Cardiac muscle cell (in vitro differentiated cells and primary cell): Measurements from ENCODE around the gene FGFR1OP2. TPM values are rescaled to one million over a fixed set of nuclear protein-coding genes. Genes with fewer than 3 reads are reported as not detected.
A peak's percentile ranks its signal among the peaks of the same experiment; 100 is the strongest.

Source experiments
- DNase-seq, 2 donors: peaks; one replicate each; pipeline versions ENCODE4 v3.0.0 to v3.0.0-alpha.2; 2010 to 2017; ENCODE audit warnings: low read depth in 1 of 2, low spot score in 1 of 2
- H3K27ac ChIP-seq: fragments of 200-600 bp; sonication (generic); 2 replicates; pipeline ENCODE4 v1.5.1; 2016
- H3K27me3 ChIP-seq: fragments of 200-600 bp; sonication (generic); 2 replicates; pipeline ENCODE4 v1.6.0; 2016; ENCODE audit warnings: control low read depth
- H3K36me3 ChIP-seq: fragments of 200-600 bp; sonication (generic); 2 replicates; pipeline ENCODE4 v1.5.1; 2016; ENCODE audit warnings: control low read depth
- H3K4me1 ChIP-seq: fragments of 200-600 bp; sonication (generic); 2 replicates; pipeline ENCODE4 v1.8.1; 2017; ENCODE audit warnings: low read depth, mild to moderate bottlenecking, mixed run types
- H3K4me3 ChIP-seq: fragments of 200-600 bp; sonication (generic); 2 replicates; pipeline ENCODE4 v1.5.1; 2016; ENCODE audit warnings: mild to moderate bottlenecking
- H3K9me3 ChIP-seq: fragments of 200-600 bp; sonication (generic); 2 replicates; pipeline ENCODE4 v1.5.1; 2017; ENCODE audit warnings: low read depth, mild to moderate bottlenecking, control low read depth
- CTCF ChIP-seq: IDR thresholded peaks from 2 replicates; pipeline ENCODE4 v1.5.1; 2012; ENCODE audit warnings: low read depth, mild to moderate bottlenecking, low read length
- polyA plus RNA-seq: library from polyadenylated mRNA; unstranded; fragments of >200 nt; fragmentation: Nextera tagmentation; extraction: Ambion mirVana; gene quantifications from 2 replicates; pipeline ENCODE4 v1.2.1, GENCODE V29; 2016
- total RNA-seq: library from RNA; depleted of rRNA; stranded (reverse); fragments of >200 nt; gene quantifications from 2 replicates; pipeline ENCODE4 v1.2.3, GENCODE V29; 2016

FGFR1OP2 gene
- total and polyA plus RNA-seq, 2 experiments from 2014 or later, result 27.4 to 59.1 TPM

- H3K27me3 ChIP-seq, result no peaks in the 10 kb centered on the region
- H3K4me3 ChIP-seq, result no peak overlapping the region
- no peak for TF ChIP-seq CTCF
- H3K4me1 ChIP-seq, result peaks cover 5% of the 10 kb centered on the region
- no peaks in the 10 kb centered on the region for H3K9me3 ChIP-seq
- H3K36me3 ChIP-seq, result no peaks in the 10 kb centered on the region
- no peak overlapping the region for H3K27ac ChIP-seq
- no peak for DNase-seq
Observed at GRCh38 chr12:27012239-27012981, 74.1 kb downstream of the FGFR1OP2 start.

GRCh38 chr12:27012982-27013255, 74.6 kb downstream of the FGFR1OP2 start:
- peak overlapping the region; percentile 51 for H3K4me3 ChIP-seq
- H3K36me3 ChIP-seq, result no peaks in the 10 kb centered on the region

GRCh38 chr12:27013611-27014084, 75.4 kb downstream of the FGFR1OP2 start:
- Histone ChIP-seq H3K4me1 (peaks cover 16% of the 10 kb centered on the region), H3K9me3 (no peaks in the 10 kb centered on the region), H3K27ac (no peak overlapping the region), H3K4me3 (peak overlapping the region; percentile 51), H3K36me3 (no peaks in the 10 kb centered on the region), H3K27me3 (no peaks in the 10 kb centered on the region)
- peak; percentile 32 to 45 for DNase-seq
- no peak for TF ChIP-seq CTCF

More at GRCh38 chr12:27012982-27013255, 74.6 kb downstream of the FGFR1OP2 start:
- no peaks in the 10 kb centered on the region for H3K27me3 ChIP-seq
- TF ChIP-seq CTCF, result no peak
- no peak overlapping the region for H3K27ac ChIP-seq
- no peaks in the 10 kb centered on the region for H3K9me3 ChIP-seq
- DNase-seq, result no peak
- H3K4me1 ChIP-seq, result peaks cover 10% of the 10 kb centered on the region

GRCh38 chr12:27014085-27014858, 76.0 kb downstream of the FGFR1OP2 start, which contains the start of gene TM7SF3:
Gene TM7SF3 (minus strand): TSS chr12:27014384. CDS start chr12:27014168, 216 bp downstream.
- peak; percentile 96 for TF ChIP-seq CTCF
- H3K27me3 ChIP-seq, result no peaks in the 10 kb centered on the region
- H3K9me3 ChIP-seq, result no peaks in the 10 kb centered on the region

GRCh38 chr12:27014859-27015729, 76.8 kb downstream of the FGFR1OP2 start:
- Histone ChIP-seq H3K4me1 (peaks cover 16% of the 10 kb centered on the region), H3K36me3 (no peaks in the 10 kb centered on the region), H3K4me3 (no peak overlapping the region), H3K9me3 (no peaks in the 10 kb centered on the region), H3K27me3 (no peaks in the 10 kb centered on the region), H3K27ac (peak overlapping the region; percentile 54)
- DNase-seq, result no peak
- TF ChIP-seq CTCF, result no peak

More at GRCh38 chr12:27014085-27014858, 76.0 kb downstream of the FGFR1OP2 start, which contains the start of gene TM7SF3:
- Histone ChIP-seq H3K27ac (peak within 1 kb of the TSS; percentile 54), H3K4me1 (peaks cover 16% of the 10 kb centered on the region), H3K4me3 (peak within 1 kb of the TSS; percentile 51), H3K36me3 (no peaks in the 10 kb centered on the region)
- DNase-seq, result peak; percentile 95
